Tibial nerve (tissue), 4 donors: ENCODE data around the gene SLC19A2. TPM values are rescaled to one million over a fixed set of nuclear protein-coding genes. Genes with fewer than 3 reads are reported as not detected.
A peak's percentile ranks its signal among the peaks of the same experiment; 100 is the strongest.
"Not testable (repeated sequence)": the region's sequence is repeated elsewhere in the genome, so short reads cannot be mapped to it uniquely, and the experiment has no call there.

Source experiments
- DNase-seq, 2 donors: peaks; one replicate each; pipeline ENCODE4 v3.0.0-alpha.2; 2019; ENCODE audit warnings: low spot score in 2 of 2
- H3K27ac ChIP-seq, 4 donors: fragments of 200-600 bp; sonication (generic) in 3 of 4; one replicate each; pipeline ENCODE4 v1.5.1; 2017 to 2019; ENCODE audit warnings: mild to moderate bottlenecking in 1 of 4
- H3K27me3 ChIP-seq, 2 donors: fragments of 200-600 bp; sonication (generic) in 1 of 2; one replicate each; pipeline versions ENCODE4 v1.5.1 to v1.6.0; 2017 to 2019
- H3K36me3 ChIP-seq, 3 donors: fragments of 200-600 bp; sonication (generic); one replicate each; pipeline ENCODE4 v1.5.1; 2018 to 2019
- H3K4me1 ChIP-seq, 4 donors: fragments of 200-600 bp; sonication (generic) in 3 of 4; one replicate each; pipeline ENCODE4 v1.5.1; 2017 to 2019
- H3K4me3 ChIP-seq, 4 donors: fragments of 200-600 bp; sonication (generic) in 3 of 4; one replicate each; pipeline ENCODE4 v1.5.1; 2017 to 2019; ENCODE audit warnings: mild to moderate bottlenecking in 1 of 4, moderate library complexity in 1 of 4
- H3K9me3 ChIP-seq, 4 donors: fragments of 200-600 bp; sonication (generic) in 3 of 4; one replicate each; pipeline ENCODE4 v1.5.1; 2017 to 2019
- CTCF ChIP-seq, 5 experiments: fragments of 200-600 bp in 3 of 5; fragments of 450-650 bp in 2 of 5; sonication (generic) in 3 of 5; IDR thresholded peaks; one replicate each; pipeline ENCODE4 v1.5.1; 2016 to 2019; ENCODE audit warnings: antibody characterized with exemption in 5 of 5, mild to moderate bottlenecking in 3 of 5, moderate library complexity in 2 of 5
- EP300 ChIP-seq, 2 donors: sonication (generic); formaldehyde crosslinking; IDR thresholded peaks; one replicate each; pipeline ENCODE4 v1.6.1; 2017; ENCODE audit warnings: antibody characterized with exemption in 2 of 2, mild to moderate bottlenecking in 1 of 2
- POLR2A ChIP-seq, 2 donors: fragments of 450-650 bp; IDR thresholded peaks; one replicate each; pipeline ENCODE4 v1.6.1; 2017; ENCODE audit warnings: antibody characterized with exemption in 2 of 2, mild to moderate bottlenecking in 2 of 2, moderate library complexity in 2 of 2
- WGBS, 2 donors: methylation state at CpG; one replicate each; pipeline ENCODE4 v1.1.5; 2018; 5-methylcytosine and 5-hydroxymethylcytosine counted together
- total RNA-seq, 4 donors: library from RNA; depleted of rRNA; stranded (reverse); fragments of >200 nt; gene quantifications; one replicate each; pipeline ENCODE4 v1.1.0, GENCODE V29; 2016

The SLC19A2 gene
- total RNA-seq, 4 donors from 2014 or later, result 25.1 to 51.6 (median 35.6) TPM

- TF ChIP-seq POLR2A (IDR thresholded peaks at IDR 0.05) (no peak), EP300 (IDR thresholded peaks at IDR 0.05) (no peak), CTCF (IDR thresholded peaks at IDR 0.05) (no peak)
- no peaks in the 10 kb centered on the region for H3K36me3 ChIP-seq
- peak overlapping the region in 1 of 4 donors; percentile 59 for H3K27ac ChIP-seq
- WGBS, 2 donors, result 11 to 13% methylated on average over 3 of the region's 3 CpGs
- no peaks in the 10 kb centered on the region for H3K9me3 ChIP-seq
- no peaks in the 10 kb centered on the region for H3K27me3 ChIP-seq
- peaks cover 0 to 21% (median 0%) of the 10 kb centered on the region in 4 donors for H3K4me1 ChIP-seq
- no peak for DNase-seq
- no peak overlapping the region for H3K4me3 ChIP-seq
Observed at GRCh38 chr1:169508432-169509338, 22.9 kb upstream of the SLC19A2 start.

GRCh38 chr1:169507413-169507812 is 21.7 kb upstream of the SLC19A2 start:
- H3K4me1 ChIP-seq, result peaks cover 0 to 21% (median 0%) of the 10 kb centered on the region in 4 donors
- TF ChIP-seq CTCF (IDR thresholded peaks at IDR 0.05) (no peak), EP300 (IDR thresholded peaks at IDR 0.05) (no peak), POLR2A (IDR thresholded peaks at IDR 0.05) (no peak)
- DNase-seq, result no peak
- no peaks in the 10 kb centered on the region for H3K27me3 ChIP-seq
- peaks cover 0 to 1% (median 0%) of the 10 kb centered on the region in 4 donors for H3K9me3 ChIP-seq
- no peak overlapping the region for H3K4me3 ChIP-seq
- WGBS, 2 donors, result 88 to 90% methylated on average over 2 of the region's 2 CpGs
- H3K27ac ChIP-seq, result no peak overlapping the region
- H3K36me3 ChIP-seq, result no peaks in the 10 kb centered on the region

DNA sequence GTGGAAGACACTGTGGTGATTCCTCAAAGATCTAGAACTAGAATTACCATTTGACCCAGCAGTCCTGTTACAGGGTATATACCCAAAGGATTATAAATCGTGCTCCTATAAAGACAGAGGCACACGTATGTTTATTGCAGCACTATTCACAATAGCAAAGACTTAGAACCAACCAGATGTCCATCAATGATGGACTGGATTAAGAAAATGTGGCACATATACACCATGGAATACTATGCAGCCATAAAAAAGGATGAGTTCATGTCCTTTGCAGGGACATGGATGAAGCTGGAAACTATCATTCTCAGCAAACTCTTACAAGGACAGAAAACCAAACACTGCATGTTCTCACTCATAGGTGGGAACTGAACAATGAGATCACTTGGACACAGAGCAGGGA is 17.9 kb upstream of the SLC19A2 start:
- H3K4me3 ChIP-seq, H3K27ac ChIP-seq, DNase-seq, H3K36me3 ChIP-seq, H3K9me3 ChIP-seq, H3K27me3 ChIP-seq, H3K4me1 ChIP-seq: not testable (repeated sequence)
- WGBS, 2 donors, result 90 to 98% methylated on average over 2 of the region's 2 CpGs

DNA sequence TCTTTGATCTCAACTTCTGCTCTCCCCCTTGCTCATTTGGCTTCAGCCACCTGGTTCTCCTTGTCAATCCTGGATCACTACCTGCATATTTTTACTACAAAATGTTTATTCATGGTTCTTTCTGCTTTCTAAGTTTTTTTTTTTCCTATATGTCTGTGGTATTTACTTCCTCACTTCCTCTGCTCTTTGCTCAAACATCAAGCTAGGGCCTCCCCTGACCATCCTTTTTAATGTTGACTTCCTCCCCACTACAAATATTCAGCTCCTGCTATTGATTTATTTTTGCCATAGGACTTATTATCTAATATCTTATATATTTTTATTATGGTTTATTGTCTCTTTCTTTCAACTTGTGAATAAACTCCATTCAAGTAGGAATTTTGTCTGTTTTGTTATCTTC is 14.1 kb upstream of the SLC19A2 start:
- H3K9me3 ChIP-seq, result peaks cover 0 to 9% (median 0%) of the 10 kb centered on the region in 4 donors
- H3K4me3 ChIP-seq, result no peak overlapping the region
- H3K27ac ChIP-seq, result no peak overlapping the region
- DNase-seq, result no peak
- TF ChIP-seq CTCF (IDR thresholded peaks at IDR 0.05), result no peak
- TF ChIP-seq EP300 (IDR thresholded peaks at IDR 0.05), result no peak
- TF ChIP-seq POLR2A (IDR thresholded peaks at IDR 0.05), result no peak
- no peaks in the 10 kb centered on the region for H3K27me3 ChIP-seq
- H3K36me3 ChIP-seq, result no peaks in the 10 kb centered on the region
- H3K4me1 ChIP-seq, result no peaks in the 10 kb centered on the region

DNA sequence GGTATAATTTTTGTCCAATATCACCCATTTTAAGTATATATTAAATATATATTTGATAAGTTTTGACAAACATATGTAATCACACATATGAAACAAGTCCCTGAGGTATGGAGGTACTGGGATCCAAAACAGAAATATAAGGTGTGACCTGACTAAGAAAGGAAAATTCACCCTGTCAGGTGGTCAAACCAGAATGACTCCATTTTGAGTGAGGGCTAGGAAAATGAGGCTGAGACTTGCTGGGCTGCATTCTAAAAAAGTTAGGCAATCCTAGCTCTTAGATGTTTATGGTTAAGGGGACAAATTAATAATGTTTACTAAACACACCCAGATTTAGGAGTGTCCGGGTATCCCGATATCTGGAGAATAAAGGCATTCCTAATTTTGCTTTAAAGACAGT is 11.6 kb upstream of the SLC19A2 start:
- no peak for DNase-seq
- H3K36me3 ChIP-seq, result no peaks in the 10 kb centered on the region
- H3K27ac ChIP-seq, result no peak overlapping the region
- 90 to 95% methylated on average over 2 of the region's 2 CpGs for WGBS, 2 donors
- H3K4me3 ChIP-seq, result no peak overlapping the region
- no peaks in the 10 kb centered on the region for H3K4me1 ChIP-seq
- no peaks in the 10 kb centered on the region for H3K27me3 ChIP-seq
- H3K9me3 ChIP-seq, result peaks cover 0 to 7% (median 0%) of the 10 kb centered on the region in 4 donors
- TF ChIP-seq POLR2A (IDR thresholded peaks at IDR 0.05) (no peak), CTCF (IDR thresholded peaks at IDR 0.05) (no peak), EP300 (IDR thresholded peaks at IDR 0.05) (no peak)
